Endodermal cell (in vitro differentiated cells): ENCODE measurements around the gene TXLNB. TPM values are rescaled to one million over a fixed set of nuclear protein-coding genes. Genes with fewer than 3 reads are reported as not detected.

ENCODE experiments used
- DNase-seq: peaks from one replicate; pipeline ENCODE4 v3.0.0-alpha.2; 2017
- H3K27ac ChIP-seq: 2 replicates; pipeline ENCODE4 v1.5.1; 2013; ENCODE audit warnings: mild to moderate bottlenecking, low read depth, low read length, moderate library complexity
- H3K27me3 ChIP-seq: 2 replicates; pipeline ENCODE4 v1.6.1; 2013; ENCODE audit warnings: mild to moderate bottlenecking, low read length, moderate library complexity; ENCODE audit not compliant: insufficient read depth, control insufficient read depth, poor library complexity, severe bottlenecking
- H3K36me3 ChIP-seq: 2 replicates; pipeline ENCODE4 v1.7.0; 2013; ENCODE audit warnings: mild to moderate bottlenecking, low read length, moderate library complexity; ENCODE audit not compliant: control insufficient read depth, insufficient read depth
- H3K4me1 ChIP-seq: one replicate; pipeline ENCODE4 v1.7.0; 2013; ENCODE audit warnings: low read length; ENCODE audit not compliant: control insufficient read depth, insufficient read depth
- H3K4me3 ChIP-seq: 2 replicates; pipeline ENCODE4 v1.5.1; 2013; ENCODE audit warnings: mild to moderate bottlenecking, low read length, moderate library complexity
- H3K9ac ChIP-seq: 2 replicates; pipeline ENCODE4 v1.6.1; 2013; ENCODE audit warnings: mild to moderate bottlenecking, low read length, moderate library complexity; ENCODE audit not compliant: poor library complexity, severe bottlenecking; ENCODE audit errors: extremely low read depth
- H3K9me3 ChIP-seq: 2 replicates; pipeline ENCODE4 v1.6.1; 2013; ENCODE audit warnings: mild to moderate bottlenecking, low read length, moderate library complexity; ENCODE audit not compliant: control insufficient read depth
- H3K27ac Mint-ChIP-seq: 2 replicates; pipeline ENCODE4 v1.8.0; 2020; ENCODE audit warnings: mixed read lengths
- H3K27me3 Mint-ChIP-seq: 2 replicates; pipeline ENCODE4 v1.8.0; 2021; ENCODE audit warnings: mild to moderate bottlenecking, mixed read lengths; ENCODE audit not compliant: insufficient read depth
- H3K36me3 Mint-ChIP-seq: 2 replicates; pipeline ENCODE4 v1.8.0; 2020; ENCODE audit warnings: low read depth, mixed read lengths
- H3K4me1 Mint-ChIP-seq: 2 replicates; pipeline ENCODE4 v1.8.0; 2020; ENCODE audit warnings: mixed read lengths
- H3K4me3 Mint-ChIP-seq: 2 replicates; pipeline ENCODE4 v1.8.0; 2020; ENCODE audit warnings: mild to moderate bottlenecking, moderate library complexity, mixed read lengths
- H3K9me3 Mint-ChIP-seq: 2 replicates; pipeline ENCODE4 v1.8.0; 2020; ENCODE audit warnings: mild to moderate bottlenecking, mixed read lengths
- WGBS, 2 experiments: methylation state at CpG; one replicate each; pipeline versions ENCODE4 v1.1.5 to v1.1.7; 2013; ENCODE audit warnings: missing lambda C conversion rate in 2 of 2, mixed read lengths in 1 of 2; ENCODE audit not compliant: insufficient coverage in 1 of 2, insufficient read length in 1 of 2; 5-methylcytosine and 5-hydroxymethylcytosine counted together
- total RNA-seq, 2 donors: library from RNA; stranded (reverse); fragmentation: NEBNext Ultra II Directional in 1 of 2; extraction: Animal tissue kit (Norgen Biotek cat#: 25700) in 1 of 2; gene quantifications; 2 replicates in 1 of 2; 3 replicates in 1 of 2; pipeline ENCODE4 v1.2.1, GENCODE V29; 2021
- TF ChIP-seq, protein P1 (sequence below): fragments of 200-600 bp; sonication (generic); conservative IDR thresholded peaks from 2 replicates; pipeline ENCODE4 v1.5.0; 2021; ENCODE audit warnings: antibody characterized with exemption, mild to moderate bottlenecking

Gene TXLNB
- total RNA-seq, 2 donors from 2014 or later, result not detected

DNA sequence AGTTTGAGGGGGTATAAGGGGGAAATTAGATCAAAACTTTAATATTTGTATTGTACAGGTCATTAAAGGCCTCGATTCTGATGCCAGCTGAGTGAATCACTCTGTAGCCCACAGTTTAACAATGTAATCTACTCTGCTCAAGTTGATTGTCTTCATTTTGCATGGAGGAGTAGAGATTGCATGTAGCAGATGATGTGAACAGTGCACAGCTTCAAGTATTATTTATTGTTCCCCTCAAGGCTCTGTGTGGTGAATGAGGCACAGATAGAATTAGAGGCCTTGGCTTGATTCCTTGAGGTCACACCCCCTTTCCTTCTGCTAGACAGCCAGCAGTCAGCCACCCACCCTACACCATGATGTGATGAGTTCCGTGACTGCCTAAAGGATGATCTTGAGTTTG is 38.1 kb downstream of the TXLNB start:
- TF ChIP-seq, protein P1, sequence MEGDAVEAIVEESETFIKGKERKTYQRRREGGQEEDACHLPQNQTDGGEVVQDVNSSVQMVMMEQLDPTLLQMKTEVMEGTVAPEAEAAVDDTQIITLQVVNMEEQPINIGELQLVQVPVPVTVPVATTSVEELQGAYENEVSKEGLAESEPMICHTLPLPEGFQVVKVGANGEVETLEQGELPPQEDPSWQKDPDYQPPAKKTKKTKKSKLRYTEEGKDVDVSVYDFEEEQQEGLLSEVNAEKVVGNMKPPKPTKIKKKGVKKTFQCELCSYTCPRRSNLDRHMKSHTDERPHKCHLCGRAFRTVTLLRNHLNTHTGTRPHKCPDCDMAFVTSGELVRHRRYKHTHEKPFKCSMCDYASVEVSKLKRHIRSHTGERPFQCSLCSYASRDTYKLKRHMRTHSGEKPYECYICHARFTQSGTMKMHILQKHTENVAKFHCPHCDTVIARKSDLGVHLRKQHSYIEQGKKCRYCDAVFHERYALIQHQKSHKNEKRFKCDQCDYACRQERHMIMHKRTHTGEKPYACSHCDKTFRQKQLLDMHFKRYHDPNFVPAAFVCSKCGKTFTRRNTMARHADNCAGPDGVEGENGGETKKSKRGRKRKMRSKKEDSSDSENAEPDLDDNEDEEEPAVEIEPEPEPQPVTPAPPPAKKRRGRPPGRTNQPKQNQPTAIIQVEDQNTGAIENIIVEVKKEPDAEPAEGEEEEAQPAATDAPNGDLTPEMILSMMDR, result no peak
- Histone ChIP-seq H3K4me1 (no peaks in the 10 kb centered on the region), H3K4me3 (no peak overlapping the region), H3K9me3 (no peaks in the 10 kb centered on the region), H3K36me3 (no peaks in the 10 kb centered on the region), H3K27ac (no peak overlapping the region), H3K27me3 (no peaks in the 10 kb centered on the region), H3K9ac (no peak overlapping the region)
- DNase-seq, result no peak
- H3K27me3 Mint-ChIP-seq, result no peaks in the 10 kb centered on the region
- no peaks in the 10 kb centered on the region for H3K4me1 Mint-ChIP-seq
- 89% methylated on average over 1 of the region's 2 CpGs; no CpG with 5 or more reads in 1 of the 2 experiments for WGBS, 2 experiments
- no peak overlapping the region for H3K27ac Mint-ChIP-seq
- no peaks in the 10 kb centered on the region for H3K9me3 Mint-ChIP-seq
- H3K36me3 Mint-ChIP-seq, result no peaks in the 10 kb centered on the region
- H3K4me3 Mint-ChIP-seq, result no peak overlapping the region

DNA sequence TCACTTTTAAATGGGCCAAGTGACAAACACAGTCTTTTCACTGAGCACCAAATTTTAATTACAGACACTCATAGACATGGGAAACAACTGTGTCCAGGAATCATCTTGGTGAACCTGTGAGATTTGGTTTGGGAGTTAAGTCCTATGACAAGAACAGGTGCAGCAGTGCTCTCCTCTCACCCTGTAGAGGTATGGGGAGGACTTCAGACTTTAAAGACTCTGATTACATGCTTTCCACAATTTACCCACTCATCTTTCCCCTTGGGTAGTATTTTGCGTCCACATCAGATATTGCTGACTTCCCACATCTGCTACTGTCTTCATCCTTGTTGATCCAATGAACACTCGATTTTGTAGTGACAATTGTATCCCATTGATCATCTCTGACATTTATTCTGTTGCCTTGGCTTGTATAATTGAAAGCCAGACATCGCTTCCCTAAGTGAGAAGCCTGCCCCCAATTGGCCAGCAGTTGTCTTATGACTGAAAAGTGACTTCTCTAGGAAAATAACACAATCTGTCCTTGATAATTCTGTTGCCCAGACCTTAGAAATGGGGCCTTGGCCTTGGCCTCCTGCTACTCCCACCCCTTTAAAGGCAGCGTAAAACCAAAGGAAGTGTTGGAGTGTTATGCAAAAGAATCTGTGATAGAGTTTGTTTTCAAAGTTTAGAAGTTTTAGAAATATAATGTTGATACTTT is 40.0 kb downstream of the TXLNB start:
- TF ChIP-seq, protein P1, result no peak
- no peaks in the 10 kb centered on the region for H3K36me3 ChIP-seq
- H3K27me3 Mint-ChIP-seq, result no peaks in the 10 kb centered on the region
- no peak overlapping the region for H3K27ac Mint-ChIP-seq
- no peaks in the 10 kb centered on the region for H3K4me1 ChIP-seq
- H3K9me3 Mint-ChIP-seq, result no peaks in the 10 kb centered on the region
- no peaks in the 10 kb centered on the region for H3K9me3 ChIP-seq
- H3K9ac ChIP-seq, result no peak overlapping the region
- 91 to 93% methylated on average over 3 to 4 of the region's 4 CpGs for WGBS, 2 experiments
- H3K36me3 Mint-ChIP-seq, result no peaks in the 10 kb centered on the region
- H3K4me3 ChIP-seq, result no peak overlapping the region
- no peak overlapping the region for H3K4me3 Mint-ChIP-seq
- DNase-seq, result no peak
- H3K27ac ChIP-seq, result no peak overlapping the region
- H3K4me1 Mint-ChIP-seq, result no peaks in the 10 kb centered on the region
- H3K27me3 ChIP-seq, result no peaks in the 10 kb centered on the region

DNA sequence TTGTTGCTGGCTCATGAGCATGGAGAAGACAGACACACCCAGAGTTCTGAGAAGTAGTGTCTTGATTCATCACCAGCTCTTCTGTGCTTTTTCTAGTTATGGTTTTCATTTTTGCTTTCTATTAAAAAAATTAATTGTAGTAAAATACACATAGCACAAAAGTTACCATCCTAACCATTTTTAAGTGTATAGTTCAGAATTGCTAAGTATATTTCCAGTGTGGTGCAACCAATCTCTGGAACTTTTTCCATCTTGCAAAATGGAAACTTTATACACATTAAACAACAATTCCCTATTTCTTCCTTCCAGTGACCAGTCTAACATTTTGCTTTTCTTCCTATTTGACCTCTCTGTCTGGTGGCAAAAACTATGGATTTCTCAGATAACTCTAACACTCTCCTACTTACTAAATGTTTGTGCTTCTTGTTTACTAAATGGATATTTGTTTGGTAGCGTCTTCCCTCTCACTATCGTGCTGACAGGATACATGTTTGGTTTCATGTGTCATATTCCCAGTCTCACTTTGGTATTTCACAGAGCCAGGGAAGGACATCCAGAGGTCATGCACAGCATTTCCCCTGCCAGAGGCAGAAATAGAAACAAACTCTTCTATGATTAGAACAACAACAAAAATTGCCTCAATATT is 40.6 kb downstream of the TXLNB start:
- no peaks in the 10 kb centered on the region for H3K27me3 Mint-ChIP-seq
- Histone ChIP-seq H3K36me3 (no peaks in the 10 kb centered on the region), H3K27ac (no peak overlapping the region), H3K4me1 (no peaks in the 10 kb centered on the region), H3K9me3 (no peaks in the 10 kb centered on the region), H3K27me3 (no peaks in the 10 kb centered on the region), H3K9ac (no peak overlapping the region), H3K4me3 (no peak overlapping the region)
- TF ChIP-seq, protein P1, result no peak
- H3K4me3 Mint-ChIP-seq, result no peak overlapping the region
- WGBS, 2 experiments, result 96% methylated on average over 2 of the region's 2 CpGs; no CpG with 5 or more reads in 1 of the 2 experiments
- H3K9me3 Mint-ChIP-seq, result no peaks in the 10 kb centered on the region
- H3K27ac Mint-ChIP-seq, result no peak overlapping the region
- H3K36me3 Mint-ChIP-seq, result no peaks in the 10 kb centered on the region
- DNase-seq, result no peak
- no peaks in the 10 kb centered on the region for H3K4me1 Mint-ChIP-seq
